SKM-1 treated with dmso at 0.1 percent for 144 hours (cell line): ENCODE results near the gene RTKN2.

Experiments used
- DNase-seq: peaks from one replicate; lab custom pipeline; 2025; ENCODE audit not compliant: unreplicated experiment; lab: John Stamatoyannopoulos, UW

The RTKN2 gene

GRCh38 chr10:62182171-62182570 lies 86.5 kb downstream of the RTKN2 start:
- DNase-seq, result no peak

GRCh38 chr10:62180677-62181076 lies 88.0 kb downstream of the RTKN2 start:
- DNase-seq, result no peak

DNA sequence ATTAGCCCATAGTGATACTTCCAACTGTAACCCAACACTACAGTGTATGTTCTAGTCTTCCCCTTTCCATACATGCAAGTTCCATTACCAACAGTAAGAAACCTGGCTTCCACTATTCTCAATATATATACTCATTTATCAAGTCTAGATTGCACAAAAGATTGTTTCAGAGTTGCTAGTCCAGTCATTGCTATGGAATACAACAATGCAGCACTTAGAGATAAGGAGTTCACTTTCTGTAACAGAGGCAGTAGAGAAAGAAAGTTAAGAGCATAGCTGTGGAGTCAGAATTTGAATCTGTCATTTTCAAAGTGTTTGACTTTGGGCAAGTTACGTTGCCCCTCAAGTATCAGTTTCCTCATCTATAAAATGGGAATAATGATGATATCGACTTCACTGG lies 90.1 kb downstream of the RTKN2 start:
- DNase-seq, result no peak

- DNase-seq, result no peak
Measured at GRCh38 chr10:62177111-62177510, 91.5 kb downstream of the RTKN2 start.

DNA sequence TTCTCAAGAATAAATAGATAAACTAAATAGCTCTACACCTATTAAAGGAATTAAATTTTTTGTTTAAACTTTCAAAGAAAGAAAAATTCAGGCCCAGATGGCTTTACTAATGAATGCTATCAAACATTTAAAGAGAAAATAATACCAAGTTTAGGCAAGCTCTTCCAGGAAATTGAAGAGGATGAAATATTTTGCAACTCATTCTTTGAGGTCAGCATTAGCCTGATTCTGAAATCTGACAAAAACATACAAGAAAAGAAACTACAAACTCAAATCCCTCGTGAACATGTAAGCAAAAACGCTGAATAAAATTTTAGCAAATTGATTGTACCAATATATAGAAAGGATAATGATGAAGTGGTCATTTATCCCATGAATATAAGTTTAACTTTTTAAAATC lies 93.4 kb downstream of the RTKN2 start:
- no peak for DNase-seq

DNA sequence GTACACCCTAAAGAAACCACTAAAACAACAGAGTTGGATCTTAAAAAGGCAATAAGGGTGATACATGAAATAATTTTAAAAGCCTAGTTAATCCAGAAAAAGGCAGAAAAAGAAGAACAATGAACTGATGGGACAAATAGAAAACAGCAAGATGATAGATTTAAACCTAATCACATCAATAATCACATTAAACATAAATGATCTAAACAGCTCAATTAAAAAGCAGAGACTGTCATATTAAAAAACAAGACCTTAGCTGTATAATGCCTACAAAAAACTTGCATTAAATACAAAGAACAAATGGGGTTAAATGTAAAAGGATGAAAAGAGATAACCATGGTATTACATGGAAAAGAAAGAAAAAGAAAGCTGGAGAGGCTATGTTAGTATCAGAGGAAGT lies 96.2 kb downstream of the RTKN2 start:
- DNase-seq, result no peak

GRCh38 chr10:62171791-62172190 lies 96.9 kb downstream of the RTKN2 start:
- DNase-seq, result no peak

- DNase-seq, result no peak
Measured at GRCh38 chr10:62170732-62171131, 97.9 kb downstream of the RTKN2 start.

GRCh38 chr10:62166331-62167131 lies 102.1 kb downstream of the RTKN2 start:
- DNase-seq, result no peak

DNA sequence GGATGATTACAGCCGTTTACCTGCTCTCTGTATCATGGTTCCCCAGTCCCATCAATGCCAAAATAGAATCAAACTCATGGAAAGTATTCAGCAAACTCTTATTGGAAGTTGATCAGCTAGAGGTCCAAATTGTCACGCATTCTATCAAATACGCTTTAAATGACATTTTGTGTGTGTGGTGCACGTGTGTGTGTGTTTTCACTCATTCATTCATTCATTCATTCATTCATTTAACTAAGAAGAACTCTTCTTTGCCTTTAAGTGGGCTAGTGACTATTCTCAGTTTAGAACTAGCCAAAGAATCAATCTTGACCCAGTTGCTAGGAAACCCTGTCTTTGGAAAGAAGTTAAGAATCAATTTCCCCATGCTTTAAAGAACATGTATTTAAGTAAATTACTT lies 102.8 kb downstream of the RTKN2 start:
- no peak for DNase-seq

DNA sequence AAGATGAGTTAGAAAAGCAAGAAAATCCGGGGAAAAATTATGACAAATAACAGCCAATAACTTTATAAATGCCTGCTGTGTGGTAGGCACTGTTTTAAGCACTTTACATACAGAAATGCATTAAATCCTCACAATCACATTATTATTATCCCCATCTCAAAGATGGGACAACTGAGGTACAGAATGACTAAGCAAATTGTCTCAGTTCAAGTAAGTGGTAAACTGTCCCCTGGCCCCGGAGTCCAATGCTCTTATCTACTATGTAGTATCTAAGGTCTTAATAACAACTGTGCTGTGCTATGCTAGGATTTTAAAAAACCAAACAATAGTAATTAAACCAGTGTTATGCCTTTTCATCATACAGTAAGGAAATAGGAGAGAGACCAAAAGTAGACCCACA lies 105.6 kb downstream of the RTKN2 start:
- no peak for DNase-seq

DNA sequence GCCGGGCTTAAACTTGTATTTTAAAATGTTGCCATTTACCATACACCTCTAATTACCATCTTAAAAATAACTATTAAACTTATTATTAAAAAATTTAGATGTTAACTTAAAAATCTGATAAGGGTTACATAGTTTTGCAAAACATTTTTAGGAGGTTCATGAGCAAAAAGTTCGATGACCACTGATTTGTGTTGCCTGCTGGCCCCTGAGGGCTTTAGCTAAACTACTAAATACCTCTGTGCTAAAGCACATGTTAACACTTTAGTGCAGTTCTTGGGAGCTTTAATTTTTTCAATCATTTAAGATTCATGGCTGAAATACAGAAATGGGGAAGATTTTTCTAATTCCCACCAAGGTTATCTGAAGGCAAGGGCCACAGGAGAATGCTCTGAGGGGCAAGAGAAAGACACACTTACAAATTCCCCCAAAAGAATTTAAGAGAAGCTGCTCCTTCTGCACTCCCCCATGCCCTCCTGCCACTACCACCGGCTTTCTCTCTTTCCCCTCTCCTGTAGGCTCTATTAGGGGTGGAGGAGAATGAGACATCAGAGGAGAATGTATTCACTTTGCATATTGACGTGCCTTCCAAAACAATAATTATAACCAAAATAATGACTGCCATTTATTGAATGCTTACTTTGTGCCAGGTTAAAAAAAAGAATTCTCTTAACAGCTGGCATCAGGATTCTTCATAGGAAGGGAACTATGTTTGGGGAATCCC lies 106.2 kb downstream of the RTKN2 start:
- no peak for DNase-seq

DNA sequence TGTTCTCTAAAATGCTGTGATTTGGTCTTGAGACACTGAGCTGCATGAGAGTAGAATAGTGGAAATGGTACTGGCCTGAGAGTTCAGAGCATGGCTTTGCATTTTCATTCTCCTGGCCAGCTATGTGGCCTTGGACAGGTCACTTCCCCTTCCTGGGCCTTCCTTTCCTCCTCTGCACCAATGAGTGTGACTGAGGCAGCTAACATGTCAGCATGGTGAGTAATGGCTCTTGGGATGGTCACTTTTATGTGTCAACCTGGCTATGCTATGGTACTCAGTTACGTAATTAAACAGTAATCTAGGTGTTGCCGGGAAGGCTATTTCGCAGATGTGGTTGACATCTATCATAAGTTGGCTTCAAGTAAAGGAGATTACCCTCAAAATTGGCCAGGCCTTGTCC lies 109.3 kb downstream of the RTKN2 start:
- DNase-seq, result no peak

DNA sequence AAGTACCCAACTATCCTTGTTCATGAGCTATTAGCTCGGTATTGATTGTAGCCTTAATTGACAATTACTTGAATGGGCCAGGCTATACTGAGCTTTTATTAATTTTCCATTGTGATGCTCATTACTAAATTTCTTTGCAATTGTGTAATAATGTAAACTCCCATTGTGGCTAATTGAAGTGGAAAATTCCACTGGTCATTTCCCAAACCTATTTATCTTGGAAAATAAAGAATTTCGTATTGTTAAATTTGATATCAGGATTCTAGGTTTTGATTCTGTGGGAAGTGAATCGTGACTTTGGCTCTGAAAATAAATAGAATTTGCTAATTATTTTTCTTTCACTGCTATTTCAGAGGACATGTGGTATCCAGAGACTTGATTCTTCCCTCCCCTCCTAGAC lies 111.0 kb downstream of the RTKN2 start:
- DNase-seq, result no peak

DNA sequence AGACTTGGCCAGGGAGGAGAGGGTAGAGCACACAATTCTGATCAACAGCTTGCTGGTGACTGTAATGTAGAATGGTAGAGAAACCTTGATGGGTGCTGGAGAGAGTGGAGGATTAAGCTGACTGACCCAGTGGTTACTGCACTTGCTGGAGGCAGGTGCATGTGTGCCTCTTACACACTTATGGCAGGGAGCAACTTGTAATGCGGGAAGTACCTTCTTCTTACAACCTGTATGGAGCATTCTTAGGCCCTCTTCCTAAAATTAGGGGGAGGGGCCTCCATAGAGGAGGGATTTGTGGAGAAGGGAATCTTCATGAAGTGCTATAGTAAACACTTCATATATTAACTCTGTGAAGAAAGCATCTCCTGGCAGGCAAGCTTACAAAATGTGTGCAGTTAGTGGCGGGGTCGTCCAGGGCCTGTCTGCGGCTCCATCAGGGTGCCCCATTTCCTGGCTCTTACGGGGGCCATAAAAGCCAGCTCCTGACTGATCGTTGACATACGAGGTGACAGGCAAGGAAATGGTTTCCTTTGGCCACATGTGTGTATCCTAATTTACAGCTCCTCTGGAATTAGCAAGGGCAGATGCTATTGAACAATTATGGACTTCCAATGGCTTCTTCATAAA lies 113.5 kb downstream of the RTKN2 start:
- DNase-seq, result no peak

DNA sequence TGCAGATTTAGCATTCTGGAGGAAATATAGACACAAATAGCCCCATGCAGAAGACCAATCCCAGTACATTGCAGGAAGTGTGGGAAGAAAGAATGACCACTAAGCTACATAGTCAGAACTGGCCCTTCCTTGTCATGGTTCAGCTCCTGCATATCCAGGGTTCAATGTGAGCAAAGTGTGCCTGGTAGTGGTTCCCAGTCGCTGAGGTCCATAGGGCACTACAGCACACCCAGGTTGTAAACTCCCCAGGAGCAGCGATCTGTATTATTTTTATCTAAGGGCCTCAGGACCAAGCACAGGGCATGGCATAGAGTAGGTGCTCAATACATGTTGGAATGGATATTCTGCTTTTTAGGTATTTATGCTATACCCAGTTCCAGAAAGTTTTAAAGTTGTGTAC lies 114.4 kb downstream of the RTKN2 start:
- DNase-seq, result no peak

DNA sequence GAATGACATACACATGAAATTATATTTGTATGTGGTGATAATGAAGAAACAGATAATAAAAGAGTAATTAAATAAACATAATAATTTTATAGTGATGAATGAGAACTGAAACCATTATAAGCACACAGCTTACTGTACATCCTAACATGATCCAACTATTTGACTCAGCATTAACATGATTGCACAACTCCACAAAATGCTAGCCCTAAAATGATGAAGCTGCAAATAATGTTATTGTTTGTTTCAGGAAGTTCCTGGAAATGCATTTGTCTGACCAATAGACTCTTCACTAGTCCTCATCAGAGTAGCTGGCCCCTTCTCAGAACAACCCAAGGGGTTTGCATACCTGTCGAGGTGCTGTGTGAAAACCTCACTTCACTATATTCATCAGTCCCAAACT lies 115.5 kb downstream of the RTKN2 start:
- no peak for DNase-seq

DNA sequence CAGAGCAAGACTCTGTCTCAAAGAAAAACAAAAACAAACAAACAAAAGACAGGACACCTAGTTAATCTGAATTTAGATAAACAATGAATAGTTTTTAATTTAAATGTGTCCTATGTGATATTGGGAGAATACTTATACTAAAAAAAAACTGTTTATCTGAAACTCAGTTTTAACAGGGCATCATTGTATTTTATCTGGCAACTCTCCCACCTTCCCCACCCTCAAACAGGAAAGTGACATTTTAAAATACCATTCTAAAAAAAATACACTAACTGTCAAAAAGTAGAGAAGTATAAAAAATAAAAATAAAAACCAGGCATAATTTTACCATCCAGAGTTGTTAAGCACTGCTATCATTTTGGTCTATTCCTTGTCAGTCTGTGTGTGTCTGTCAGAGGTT lies 119.0 kb downstream of the RTKN2 start:
- no peak for DNase-seq

DNA sequence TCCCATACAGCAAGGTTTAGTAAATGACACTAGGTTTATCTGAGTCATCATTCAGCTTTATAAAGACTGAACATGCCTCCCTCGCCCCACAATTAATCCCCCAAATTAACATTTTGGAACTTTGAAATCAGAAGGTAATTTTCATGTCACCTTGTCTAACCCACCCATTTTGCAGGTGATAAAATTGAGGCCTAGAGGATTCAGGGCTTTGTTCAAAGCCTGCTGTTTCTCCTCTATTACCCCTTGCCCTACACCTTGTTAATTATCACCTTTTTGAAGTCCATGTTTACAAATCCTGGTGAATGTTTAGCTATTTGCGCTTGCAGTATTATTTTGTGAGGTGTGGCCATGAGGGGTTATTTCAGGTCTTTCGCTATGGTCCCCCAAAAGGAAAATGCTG lies 120.5 kb downstream of the RTKN2 start:
- no peak for DNase-seq

DNA sequence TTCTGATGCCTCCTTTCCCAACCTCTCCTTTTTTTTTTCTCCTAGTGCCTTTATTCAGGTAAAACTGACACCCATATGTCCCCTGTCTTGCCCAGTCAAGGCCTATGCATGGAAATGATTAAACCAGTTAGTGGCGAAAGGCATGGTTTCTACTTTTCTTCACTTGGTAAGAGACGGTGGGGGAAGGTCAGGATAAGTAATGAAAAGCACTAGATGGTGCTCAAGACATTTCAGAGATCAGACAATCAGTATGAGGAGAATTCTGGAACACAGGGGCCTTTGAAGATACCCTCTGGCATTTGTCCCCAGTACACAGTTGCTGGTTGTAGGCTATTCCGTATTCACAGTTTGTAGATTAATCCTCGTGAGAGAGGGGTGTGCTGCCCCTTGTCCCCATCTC lies 121.2 kb downstream of the RTKN2 start:
- DNase-seq, result no peak

GRCh38 chr10:62136931-62137330 lies 131.7 kb downstream of the RTKN2 start:
- no peak for DNase-seq

- DNase-seq, result no peak
Measured at GRCh38 chr10:62133618-62134017, 135.0 kb downstream of the RTKN2 start.
